DMS114 treated with DMSO at 0.1 percent for 48 hours (cell line): ENCODE measurements around the gene CD74.
"Not testable (repeated sequence)": the region's sequence is repeated elsewhere in the genome, so short reads cannot be mapped to it uniquely, and the experiment has no call there.

ENCODE experiments used
- DNase-seq: peaks from one replicate; lab custom pipeline; 2025; ENCODE audit not compliant: unreplicated experiment; lab: John Stamatoyannopoulos, UW

CD74 gene

DNA sequence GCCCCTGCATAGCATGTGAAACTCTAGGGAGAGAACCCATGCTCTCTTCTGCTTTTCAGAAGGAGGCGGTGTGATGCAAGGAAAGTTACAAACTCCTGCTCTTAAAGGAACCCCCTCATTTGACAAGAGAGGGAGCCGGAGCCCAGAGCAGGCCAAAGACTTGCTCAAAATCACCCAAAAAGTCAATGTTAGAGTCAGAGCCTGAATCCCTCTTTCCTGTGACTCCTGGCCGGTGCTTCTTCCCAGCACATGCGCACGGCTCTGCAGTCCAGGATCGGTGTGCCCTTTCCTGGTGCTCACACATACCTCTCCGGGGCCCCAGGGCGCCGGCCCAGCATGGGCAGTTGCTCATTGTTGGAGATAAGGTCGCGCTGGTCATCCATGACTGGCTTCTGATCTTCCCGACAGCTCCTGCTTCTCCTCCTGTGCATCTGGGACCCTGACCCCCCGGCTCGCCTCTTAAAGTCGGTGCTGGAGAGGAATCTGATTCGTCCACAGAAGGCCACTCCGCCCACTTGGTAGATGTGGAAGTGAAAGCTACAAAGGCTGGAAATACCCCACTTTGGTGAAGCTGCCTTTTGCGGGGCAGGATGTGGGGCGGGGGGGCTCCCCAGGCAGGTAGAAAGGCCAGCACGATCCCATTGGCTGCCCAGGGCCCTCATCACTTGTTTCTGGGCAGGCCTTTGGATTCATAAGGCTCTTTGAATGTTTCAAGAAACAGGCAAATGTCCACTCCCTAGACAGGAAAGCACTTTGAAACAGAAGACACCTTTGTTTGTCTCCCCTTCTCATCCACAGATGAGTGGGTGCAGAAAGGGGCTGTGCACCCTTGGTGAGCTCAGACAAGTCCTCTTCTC is at the start of gene CD74:
CD74 (minus strand) TSS at position 592 of the 857 bp plus-strand sequence; CDS start at position 431, 161 bp downstream.
- peak; percentile 28 for DNase-seq

- DNase-seq, result no peak
Measured at GRCh38 chr5:150461231-150461630, 48.5 kb upstream of the CD74 start.

DNA sequence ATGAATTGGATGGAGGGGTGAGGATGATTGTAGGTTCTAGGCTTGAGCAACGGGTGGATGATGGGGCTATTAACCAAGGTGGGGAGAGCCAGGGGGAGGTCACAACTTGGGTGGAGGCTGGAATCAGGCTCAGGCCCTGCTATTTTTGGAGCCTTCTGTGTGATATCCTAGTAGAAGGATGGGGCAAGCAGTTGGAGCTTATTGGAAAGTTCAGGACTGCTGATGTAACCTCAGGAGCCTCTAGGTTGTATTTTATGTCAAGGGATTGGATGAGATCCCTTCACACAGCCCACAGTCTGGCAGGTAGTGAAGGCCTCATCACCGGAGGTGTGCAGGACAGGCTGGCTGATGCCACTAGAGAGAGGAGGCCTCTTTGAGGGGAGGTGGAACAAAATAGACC is 48.1 kb upstream of the CD74 start:
- no peak for DNase-seq

DNA sequence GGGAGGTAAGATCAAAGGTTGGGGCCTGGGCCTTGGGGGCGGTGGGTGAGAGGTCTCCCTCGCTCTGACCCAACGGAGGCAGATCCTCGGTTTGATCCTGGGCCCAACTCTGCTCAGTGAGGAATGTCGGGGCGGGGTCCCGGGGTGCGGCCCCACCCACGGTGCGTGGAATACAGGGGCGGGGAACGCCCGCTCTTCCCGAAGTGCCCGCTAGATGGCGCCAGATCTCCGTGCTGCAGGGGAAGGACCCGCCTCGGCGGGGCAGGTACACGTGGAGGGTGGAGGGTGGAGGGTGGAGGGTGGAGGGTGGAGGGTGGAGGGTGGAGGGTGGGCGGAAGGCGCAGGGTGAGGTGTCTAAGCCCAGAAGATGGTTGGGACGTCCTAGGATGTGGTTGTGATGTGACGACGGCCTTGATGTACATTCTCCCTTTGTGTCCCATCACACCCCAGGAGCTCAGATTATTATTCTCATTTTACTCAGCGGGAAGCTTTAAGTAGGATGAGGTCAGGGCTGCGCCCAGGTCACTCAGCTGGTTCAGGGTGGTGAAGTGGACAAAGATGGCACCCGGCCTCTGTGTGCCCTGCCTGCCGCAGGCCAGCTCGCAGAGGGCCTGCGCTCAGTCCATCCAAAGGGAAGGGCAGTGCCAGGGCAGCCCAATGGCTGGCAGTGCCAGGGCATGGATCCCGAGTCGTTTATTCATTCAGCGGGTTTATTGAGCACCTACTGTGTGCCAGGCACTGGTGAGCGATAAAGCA is 46.3 kb upstream of the CD74 start:
- peak; percentile 42 for DNase-seq

GRCh38 chr5:150457562-150458240 is 45.0 kb upstream of the CD74 start:
- DNase-seq, result no peak

DNA sequence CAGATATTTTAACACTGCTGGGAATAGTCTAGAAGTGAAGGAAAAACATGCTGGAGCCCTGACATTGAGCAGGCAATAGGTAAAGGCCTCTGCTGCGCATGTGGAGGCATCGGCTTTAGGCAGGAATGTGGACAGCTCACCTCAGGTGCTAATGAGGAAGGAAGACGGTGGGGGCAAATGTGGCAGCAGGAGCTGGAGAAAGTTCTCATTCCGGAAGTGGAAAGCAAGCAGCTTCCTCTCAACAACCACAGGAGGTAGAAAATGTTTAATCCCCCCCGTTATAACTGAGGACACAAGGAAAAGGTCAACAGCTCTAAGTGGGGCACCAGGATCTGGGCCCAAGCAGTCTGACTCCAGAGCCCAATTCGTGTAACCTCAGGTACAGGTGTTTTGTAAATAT is 44.4 kb upstream of the CD74 start:
- DNase-seq, result no peak

DNA sequence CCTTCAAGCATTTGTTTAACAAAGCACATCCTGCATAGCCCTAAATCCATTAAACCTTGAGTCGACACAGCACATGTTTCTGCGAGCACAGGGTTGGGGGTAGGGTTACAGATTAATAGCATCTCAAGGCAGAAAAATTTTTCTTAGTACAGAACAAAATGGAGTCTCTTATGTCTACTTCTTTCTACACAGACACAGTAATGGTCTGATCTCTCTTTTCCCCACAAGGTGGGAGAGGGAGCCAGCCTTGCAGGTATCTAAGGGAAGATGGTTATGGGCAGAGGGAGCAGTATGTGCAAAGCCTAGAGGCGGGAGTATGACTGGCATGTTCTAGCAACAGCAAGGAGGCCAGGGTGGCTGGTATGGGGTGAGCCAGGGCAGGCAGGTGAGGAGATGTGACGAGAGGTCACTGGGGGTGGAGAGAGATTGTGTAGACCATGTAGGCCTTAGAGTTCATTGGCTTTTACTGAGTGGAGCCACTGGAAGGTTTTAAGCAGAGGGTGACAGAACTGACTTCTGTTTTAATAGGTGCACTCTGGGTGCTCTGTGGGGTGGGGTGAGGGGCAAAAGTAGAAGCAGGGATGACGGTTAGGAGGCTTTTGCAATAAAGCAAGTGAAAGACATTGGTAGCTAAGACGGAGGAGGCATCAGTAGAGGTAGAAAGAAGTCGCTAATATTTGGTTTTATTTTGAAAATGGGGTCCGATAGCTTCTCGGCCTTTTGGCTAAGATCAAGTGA is 42.0 kb upstream of the CD74 start:
- DNase-seq, result no peak

GRCh38 chr5:150454027-150454426 is 41.3 kb upstream of the CD74 start:
- DNase-seq, result not testable (repeated sequence)

DNA sequence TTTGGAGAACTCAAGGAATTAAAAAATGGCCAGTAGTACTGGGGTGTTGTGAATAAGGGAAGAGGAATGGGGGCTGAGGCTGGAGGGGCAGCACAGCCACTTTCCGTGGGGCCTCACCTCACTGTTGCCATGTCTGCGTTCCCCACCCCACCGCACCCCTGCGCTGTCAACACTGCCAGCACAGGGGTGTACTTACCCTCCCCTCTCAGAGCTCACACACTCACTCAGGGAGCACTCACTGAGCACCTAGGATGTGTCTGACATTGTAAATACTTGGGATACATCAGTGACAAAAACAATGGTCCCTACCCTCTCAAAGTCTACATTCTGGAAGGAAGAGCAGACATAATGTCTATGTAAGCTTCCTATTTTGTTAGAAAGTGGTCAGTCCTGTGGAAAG is 40.2 kb upstream of the CD74 start:
- no peak for DNase-seq

- DNase-seq, result no peak
Measured at GRCh38 chr5:150451594-150451993, 38.9 kb upstream of the CD74 start.

GRCh38 chr5:150449517-150450339 is 37.0 kb upstream of the CD74 start, which contains the start of gene RPS14:
RPS14 (minus strand) TSS chr5:150449739; CDS start chr5:150447733, 2,006 bp downstream.
- peak; percentile 94 for DNase-seq

DNA sequence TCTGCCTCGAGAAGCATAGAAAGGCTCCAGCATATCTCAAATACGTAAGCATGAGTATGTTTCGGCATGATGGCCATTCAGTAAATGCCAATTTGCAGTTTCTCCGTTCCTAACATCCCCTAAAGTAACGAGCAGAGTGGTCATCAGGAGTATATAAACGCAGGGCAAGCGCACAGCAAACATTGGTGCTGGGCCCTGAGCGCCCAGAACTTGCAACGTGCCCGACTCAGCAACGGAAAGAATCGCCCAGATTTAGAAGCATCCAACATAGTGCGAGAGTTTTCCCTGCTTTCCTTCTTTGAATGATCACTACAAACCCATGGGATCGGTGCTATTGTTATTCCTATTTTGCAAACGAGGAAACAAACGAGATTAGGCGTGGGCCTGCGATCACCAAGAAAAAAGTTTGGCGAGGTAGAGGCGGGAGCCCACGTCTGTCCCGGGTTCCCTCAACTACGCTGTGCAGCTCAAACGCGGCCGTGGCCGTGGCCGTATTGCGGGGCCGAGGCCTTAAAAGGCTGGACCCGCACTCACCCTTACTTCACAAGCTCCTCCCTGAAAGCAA is 36.3 kb upstream of the CD74 start:
- DNase-seq, result no peak

GRCh38 chr5:150448334-150448733 is 35.6 kb upstream of the CD74 start:
- no peak for DNase-seq

DNA sequence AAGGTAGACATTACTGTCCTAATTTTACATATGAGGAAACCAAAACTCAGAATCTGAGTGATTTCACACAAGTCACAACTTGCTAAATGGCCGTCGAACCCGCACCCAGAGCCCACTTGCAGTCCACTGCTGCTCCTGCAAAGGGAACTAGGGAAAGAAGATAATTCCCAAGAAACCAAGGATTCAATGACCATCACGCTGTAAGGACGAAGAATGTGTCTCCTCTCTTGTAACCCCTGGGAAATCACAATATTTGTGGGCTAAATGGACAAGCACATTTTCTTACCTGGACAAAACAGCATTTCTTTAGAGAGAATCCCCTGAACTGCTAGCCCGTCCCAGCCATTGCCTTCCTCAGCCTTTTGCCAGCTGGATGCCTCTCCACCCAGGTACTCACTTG is 34.5 kb upstream of the CD74 start:
- no peak for DNase-seq

DNA sequence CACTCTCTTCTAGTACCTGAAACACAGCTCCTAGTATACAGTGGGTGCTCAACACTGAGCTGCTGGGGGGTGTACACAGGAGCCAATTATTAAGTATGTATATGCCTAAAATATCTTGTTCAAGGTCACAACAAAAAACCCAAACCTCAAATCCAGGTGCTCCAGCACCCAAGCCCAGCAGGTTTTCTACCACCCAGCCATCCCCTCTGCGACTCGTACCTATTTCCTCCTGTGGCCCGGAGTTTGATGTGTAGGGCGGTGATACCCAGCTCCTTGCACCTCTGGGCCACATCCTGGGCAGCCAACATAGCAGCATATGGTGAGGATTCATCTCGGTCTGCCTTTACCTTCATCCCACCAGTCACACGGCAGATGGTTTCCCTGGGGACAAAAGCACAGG is 33.9 kb upstream of the CD74 start:
- DNase-seq, result no peak

- DNase-seq, result no peak
Measured at GRCh38 chr5:150446088-150446487, 33.4 kb upstream of the CD74 start.

- no peak for DNase-seq
Measured at GRCh38 chr5:150444770-150445169, 32.1 kb upstream of the CD74 start.

DNA sequence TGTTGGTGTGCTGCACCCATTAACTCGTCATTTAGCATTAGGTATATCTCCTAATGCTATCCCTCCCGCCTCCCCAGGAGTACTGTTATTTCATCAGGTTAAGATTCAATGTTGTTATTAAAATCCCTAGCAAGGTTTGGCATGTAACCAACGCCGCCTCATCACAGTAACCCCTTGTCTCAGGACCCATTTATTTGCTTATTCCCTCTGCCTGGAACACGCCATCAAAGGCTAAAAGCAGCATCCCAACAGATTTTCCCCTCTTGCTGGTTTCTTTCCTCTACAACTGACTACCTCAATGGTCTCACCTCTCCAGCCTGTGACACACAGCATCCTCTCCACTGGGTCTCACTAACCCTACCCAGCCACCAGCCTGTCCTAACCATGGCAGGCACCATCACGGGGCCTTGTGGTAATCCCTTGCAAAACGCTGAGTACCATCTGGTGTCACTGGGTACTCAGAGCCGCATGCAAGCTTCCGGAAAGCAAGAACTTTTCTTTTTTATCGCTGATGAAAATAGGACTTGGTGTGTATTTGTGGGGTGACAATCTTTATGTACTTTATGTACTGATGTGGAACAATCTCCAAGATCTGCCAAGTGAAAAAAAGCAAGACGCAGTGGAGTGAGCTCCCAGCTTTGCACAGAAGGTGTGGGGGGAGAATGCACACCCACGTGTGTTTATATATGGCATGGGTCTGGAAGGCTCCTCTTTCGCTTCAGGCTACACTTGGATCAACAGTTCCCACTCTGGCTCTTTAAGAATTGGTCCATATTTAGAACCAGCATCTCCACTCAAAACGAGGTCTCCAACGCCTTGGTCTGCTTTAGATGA is 30.7 kb upstream of the CD74 start:
- DNase-seq, result no peak

- DNase-seq, result no peak
Measured at GRCh38 chr5:150442699-150443080, 30.0 kb upstream of the CD74 start.
